ENCODE data around the gene EVPL. TPM values are rescaled to one million over a fixed set of nuclear protein-coding genes. Genes with fewer than 3 reads are reported as not detected.

EVPL gene
- total RNA-seq, 4 donors from 2014 or later, result 14.8 to 33.4 (median 23.3) TPM

GRCh38 chr17:76032073-76032779, 5.1 kb upstream of the EVPL start:
- no peak overlapping the region for H3K4me3 ChIP-seq (replicated peaks in 1 of 3)
- no peaks in the 10 kb centered on the region for H3K36me3 ChIP-seq
- no peak for DNase-seq
- no peaks in the 10 kb centered on the region for H3K27me3 ChIP-seq
- peaks cover 5 to 6% of the 10 kb centered on the region in 2 donors for H3K4me1 ChIP-seq
- no peak overlapping the region for H3K27ac ChIP-seq
- no peak for TF ChIP-seq CTCF (IDR thresholded peaks at IDR 0.05)
- no peak for TF ChIP-seq POLR2A (IDR thresholded peaks at IDR 0.05)
- no peaks in the 10 kb centered on the region for H3K9me3 ChIP-seq
- intact Hi-C loops (cut with DNase I), result no loop called here
- WGBS, 2 donors, result 80 to 84% methylated on average over 20 of the region's 20 CpGs

GRCh38 chr17:76026714-76027158, 370 bp downstream of the EVPL start:
- TF ChIP-seq POLR2A (IDR thresholded peaks at IDR 0.05), result no peak
- TF ChIP-seq CTCF (IDR thresholded peaks at IDR 0.05), result peak in 3 of 6 experiments; percentile 34 to 51 (median 41)
- H3K4me1 ChIP-seq, result peaks cover 9 to 11% of the 10 kb centered on the region in 2 donors
- intact Hi-C loops (cut with DNase I), result no loop called here
- no peaks in the 10 kb centered on the region for H3K9me3 ChIP-seq
- H3K4me3 ChIP-seq (replicated peaks in 1 of 3), result peak overlapping the region in 2 of 3 donors; percentile 18 to 34
- 17 to 32% methylated on average over 1 to 6 of the region's 15 CpGs for WGBS, 2 donors
- no peaks in the 10 kb centered on the region for H3K27me3 ChIP-seq
- peak overlapping the region; percentile 15 to 82 (median 68) for H3K27ac ChIP-seq
- H3K36me3 ChIP-seq, result peaks cover 0 to 3% of the 10 kb centered on the region in 2 donors
- peak; percentile 69 to 75 for DNase-seq

GRCh38 chr17:76025294-76025693, 1.8 kb downstream of the EVPL start:
- TF ChIP-seq CTCF (IDR thresholded peaks at IDR 0.05), result no peak
- TF ChIP-seq POLR2A (IDR thresholded peaks at IDR 0.05), result no peak
- Histone ChIP-seq H3K4me3 (replicated peaks in 1 of 3) (no peak overlapping the region), H3K27me3 (no peaks in the 10 kb centered on the region), H3K36me3 (peaks cover 0 to 3% of the 10 kb centered on the region in 2 donors), H3K4me1 (peaks cover 9 to 11% of the 10 kb centered on the region in 2 donors), H3K9me3 (no peaks in the 10 kb centered on the region), H3K27ac (no peak overlapping the region)
- intact Hi-C loops (cut with DNase I), result no loop called here
- 90 to 95% methylated on average over 6 to 8 of the region's 12 CpGs for WGBS, 2 donors
- no peak for DNase-seq

- Histone ChIP-seq H3K4me3 (replicated peaks in 1 of 3) (no peak overlapping the region), H3K27ac (no peak overlapping the region), H3K4me1 (peaks cover 9 to 11% of the 10 kb centered on the region in 2 donors), H3K27me3 (no peaks in the 10 kb centered on the region), H3K9me3 (no peaks in the 10 kb centered on the region), H3K36me3 (peaks cover 0 to 3% of the 10 kb centered on the region in 2 donors)
- intact Hi-C loops (cut with DNase I), result no loop called here
- DNase-seq, result no peak
- WGBS, 2 donors, result 76 to 93% methylated on average over 7 of the region's 9 CpGs
- no peak for TF ChIP-seq CTCF (IDR thresholded peaks at IDR 0.05)
- no peak for TF ChIP-seq POLR2A (IDR thresholded peaks at IDR 0.05)
These were observed 2.8 kb downstream of the EVPL start for GRCh38 chr17:76024353-76024752.

- intact Hi-C loops (cut with DNase I), result no loop called here
- no peak overlapping the region for H3K27ac ChIP-seq
- 88 to 93% methylated on average over 5 to 9 of the region's 9 CpGs for WGBS, 2 donors
- peaks cover 9 to 11% of the 10 kb centered on the region in 2 donors for H3K4me1 ChIP-seq
- H3K9me3 ChIP-seq, result no peaks in the 10 kb centered on the region
- no peaks in the 10 kb centered on the region for H3K27me3 ChIP-seq
- H3K36me3 ChIP-seq, result peaks cover 0 to 3% of the 10 kb centered on the region in 2 donors
- no peak for DNase-seq
- H3K4me3 ChIP-seq (replicated peaks in 1 of 3), result no peak overlapping the region
- TF ChIP-seq CTCF (IDR thresholded peaks at IDR 0.05), result no peak
- no peak for TF ChIP-seq POLR2A (IDR thresholded peaks at IDR 0.05)
These were observed 3.2 kb downstream of the EVPL start for GRCh38 chr17:76023900-76024237.

Data from thyroid gland (tissue), 4 donors.